HuH-7.5 (cell line): ENCODE measurements around the gene MAN2A1.
"Not testable (repeated sequence)": the region's sequence is repeated elsewhere in the genome, so short reads cannot be mapped to it uniquely, and the experiment has no call there.

Experiments
- DNase-seq: peaks from one replicate; pipeline ENCODE4 v3.0.0; 2011; ENCODE audit warnings: low spot score

The MAN2A1 gene

GRCh38 chr5:109756543-109757185 lies 66.9 kb downstream of the MAN2A1 start:
- DNase-seq = no peak

- DNase-seq = no peak
Observed at GRCh38 chr5:109757490-109757889, 67.8 kb downstream of the MAN2A1 start.

GRCh38 chr5:109759306-109759705 lies 69.6 kb downstream of the MAN2A1 start:
- no peak for DNase-seq

GRCh38 chr5:109760130-109760529 lies 70.4 kb downstream of the MAN2A1 start:
- not testable (repeated sequence) for DNase-seq

- DNase-seq = no peak
Observed at GRCh38 chr5:109762821-109763220, 73.1 kb downstream of the MAN2A1 start.

GRCh38 chr5:109767184-109767995 lies 77.7 kb downstream of the MAN2A1 start:
- no peak for DNase-seq

GRCh38 chr5:109767997-109768396 lies 78.3 kb downstream of the MAN2A1 start:
- DNase-seq = no peak

- no peak for DNase-seq
Observed at GRCh38 chr5:109769597-109770291, 80.0 kb downstream of the MAN2A1 start.

- no peak for DNase-seq
Observed at GRCh38 chr5:109775130-109775529, 85.4 kb downstream of the MAN2A1 start.

GRCh38 chr5:109779036-109779735 lies 89.5 kb downstream of the MAN2A1 start:
- no peak for DNase-seq

GRCh38 chr5:109784687-109785086 lies 95.0 kb downstream of the MAN2A1 start:
- DNase-seq = no peak

GRCh38 chr5:109786206-109786855 lies 96.6 kb downstream of the MAN2A1 start:
- DNase-seq = no peak

- no peak for DNase-seq
Observed at GRCh38 chr5:109788596-109788995, 98.9 kb downstream of the MAN2A1 start.

GRCh38 chr5:109792613-109793012 lies 102.9 kb downstream of the MAN2A1 start:
- no peak for DNase-seq

GRCh38 chr5:109803854-109804253 lies 114.1 kb downstream of the MAN2A1 start:
- no peak for DNase-seq

GRCh38 chr5:109805472-109805871 lies 115.7 kb downstream of the MAN2A1 start:
- no peak for DNase-seq

- DNase-seq = no peak
Observed at GRCh38 chr5:109805883-109806282, 116.2 kb downstream of the MAN2A1 start.

- DNase-seq = no peak
Observed at GRCh38 chr5:109812698-109813097, 123.0 kb downstream of the MAN2A1 start.

GRCh38 chr5:109816732-109817131 lies 127.0 kb downstream of the MAN2A1 start:
- no peak for DNase-seq

GRCh38 chr5:109819878-109820277 lies 130.2 kb downstream of the MAN2A1 start:
- no peak for DNase-seq

- DNase-seq = no peak
Observed at GRCh38 chr5:109823597-109823996, 133.9 kb downstream of the MAN2A1 start.

GRCh38 chr5:109825450-109825849 lies 135.7 kb downstream of the MAN2A1 start:
- no peak for DNase-seq
